GM18909 (cell line): ENCODE results near the gene PTBP2.
"Not testable (repeated sequence)": the region's sequence is repeated elsewhere in the genome, so short reads cannot be mapped to it uniquely, and the experiment has no call there.

ENCODE experiments used
- ATAC-seq: cut with Tn5 transposase; IDR thresholded peaks from one replicate; pipeline ENCODE4 v1.9.1; 2021; ENCODE audit warnings: mild to moderate bottlenecking; ENCODE audit not compliant: unreplicated experiment, poor library complexity

Gene PTBP2

GRCh38 chr1:96730574-96731298, 9.2 kb downstream of the PTBP2 start:
- no peak for ATAC-seq

- ATAC-seq: no peak
Measured at GRCh38 chr1:96741335-96741734, 19.8 kb downstream of the PTBP2 start.

- ATAC-seq: no peak
Measured at GRCh38 chr1:96746440-96747420, 25.1 kb downstream of the PTBP2 start.

- ATAC-seq: no peak
Measured at GRCh38 chr1:96747565-96747964, 26.0 kb downstream of the PTBP2 start.

- ATAC-seq: no peak
Measured at GRCh38 chr1:96748078-96748477, 26.5 kb downstream of the PTBP2 start.

GRCh38 chr1:96749618-96750017, 28.0 kb downstream of the PTBP2 start:
- no peak for ATAC-seq

- no peak for ATAC-seq
Measured at GRCh38 chr1:96752394-96752793, 30.8 kb downstream of the PTBP2 start.

- no peak for ATAC-seq
Measured at GRCh38 chr1:96756789-96757188, 35.2 kb downstream of the PTBP2 start.

GRCh38 chr1:96762586-96762985, 41.0 kb downstream of the PTBP2 start:
- ATAC-seq: not testable (repeated sequence)

- no peak for ATAC-seq
Measured at GRCh38 chr1:96763514-96763913, 41.9 kb downstream of the PTBP2 start.

- no peak for ATAC-seq
Measured at GRCh38 chr1:96764469-96764868, 42.9 kb downstream of the PTBP2 start.

- ATAC-seq: no peak
Measured at GRCh38 chr1:96771847-96772246, 50.3 kb downstream of the PTBP2 start.

GRCh38 chr1:96772349-96772748, 50.8 kb downstream of the PTBP2 start:
- ATAC-seq: no peak

- no peak for ATAC-seq
Measured at GRCh38 chr1:96772972-96773371, 51.4 kb downstream of the PTBP2 start.

- no peak for ATAC-seq
Measured at GRCh38 chr1:96782206-96782605, 60.6 kb downstream of the PTBP2 start.

GRCh38 chr1:96782856-96783255, 61.3 kb downstream of the PTBP2 start:
- ATAC-seq: no peak

- no peak for ATAC-seq
Measured at GRCh38 chr1:96790599-96790998, 69.0 kb downstream of the PTBP2 start.

GRCh38 chr1:96792220-96792619, 70.6 kb downstream of the PTBP2 start:
- no peak for ATAC-seq

- not testable (repeated sequence) for ATAC-seq
Measured at GRCh38 chr1:96801696-96802095, 80.1 kb downstream of the PTBP2 start.

- no peak for ATAC-seq
Measured at GRCh38 chr1:96804648-96805047, 83.1 kb downstream of the PTBP2 start.

- ATAC-seq: no peak
Measured at GRCh38 chr1:96808191-96808590, 86.6 kb downstream of the PTBP2 start.
